ENCODE results near the gene ONECUT3.

ONECUT3 gene

GRCh38 chr19:1799695-1800342 lies 46.5 kb downstream of the ONECUT3 start:
- no peak for DNase-seq

GRCh38 chr19:1804858-1805257 lies 51.6 kb downstream of the ONECUT3 start:
- DNase-seq, result no peak

- no peak for DNase-seq
Observed at GRCh38 chr19:1805401-1806183, 52.3 kb downstream of the ONECUT3 start.

- DNase-seq, result no peak
Observed at GRCh38 chr19:1806184-1807029, 53.1 kb downstream of the ONECUT3 start.

GRCh38 chr19:1807030-1807694 lies 53.9 kb downstream of the ONECUT3 start:
- no peak for DNase-seq

GRCh38 chr19:1807695-1808394 lies 54.5 kb downstream of the ONECUT3 start:
- DNase-seq, result no peak

- no peak for DNase-seq
Observed at GRCh38 chr19:1808395-1808731, 55.1 kb downstream of the ONECUT3 start.

- no peak for DNase-seq
Observed at GRCh38 chr19:1809678-1810077, 56.4 kb downstream of the ONECUT3 start.

- DNase-seq, result no peak
Observed at GRCh38 chr19:1810439-1811160, 57.3 kb downstream of the ONECUT3 start.

- peak; percentile 64 for DNase-seq
Observed at GRCh38 chr19:1811472-1811894, 58.2 kb downstream of the ONECUT3 start.

GRCh38 chr19:1811942-1812425 lies 58.7 kb downstream of the ONECUT3 start, which contains the start of gene ATP8B3:
Gene ATP8B3, minus strand, starts transcription at chr19:1812276. Its CDS starts 540 bp downstream, at chr19:1811736.
- no peak for DNase-seq

- peak; percentile 72 for DNase-seq
Observed at GRCh38 chr19:1812426-1813191, 59.3 kb downstream of the ONECUT3 start.

- no peak for DNase-seq
Observed at GRCh38 chr19:1813192-1814182, 60.2 kb downstream of the ONECUT3 start.

GRCh38 chr19:1814391-1814790 lies 61.1 kb downstream of the ONECUT3 start:
- DNase-seq, result no peak

- no peak for DNase-seq
Observed at GRCh38 chr19:1814833-1815604, 61.7 kb downstream of the ONECUT3 start.

GRCh38 chr19:1815605-1816529 lies 62.6 kb downstream of the ONECUT3 start:
- DNase-seq, result no peak

Measured in activated CD8-positive, alpha-beta memory T cell treated with anti-CD3 and anti-CD28 coated beads, Interleukin-2, amount 50 U/mL, for 4 hours (primary cell).